ENCODE data around the gene RSPO4. TPM values are rescaled to one million over a fixed set of nuclear protein-coding genes. Genes with fewer than 3 reads are reported as not detected.

Gene RSPO4
- total and polyA plus RNA-seq, 2 experiments from 2014 or later = 2.8 to 4.5 TPM

DNA sequence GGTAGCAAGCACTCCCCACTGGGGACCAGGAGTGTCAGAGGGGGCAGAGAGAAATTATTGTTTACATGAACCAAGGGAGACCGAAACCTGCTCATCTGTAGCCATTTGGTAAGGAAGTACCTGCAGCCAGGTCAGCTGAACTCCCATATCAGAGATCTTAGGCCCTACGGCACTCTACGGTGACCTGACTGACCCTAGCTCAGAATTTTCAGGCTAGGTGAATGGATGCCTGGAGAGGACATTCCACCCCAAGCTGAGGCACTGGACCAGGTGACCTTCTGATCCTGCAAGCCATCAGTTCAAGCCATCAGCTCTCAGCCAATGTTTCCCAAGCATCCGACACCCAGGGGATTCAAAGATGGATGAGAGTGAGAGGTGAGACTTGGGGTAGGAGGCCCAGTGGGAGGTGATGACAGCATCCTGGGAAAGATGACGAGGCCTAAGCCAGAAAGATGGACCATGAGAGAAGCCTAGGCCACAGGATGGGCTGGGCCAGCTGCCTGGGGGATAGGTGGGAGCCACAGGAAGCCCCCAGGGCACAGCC, 88.7 kb downstream of the RSPO4 start:
- Mint-ChIP-seq H3K27me3 (ENCODE audit: insufficient read depth, low read depth, poor library complexity) (peaks cover 6% of the 10 kb centered on the region), H3K27ac (no peak overlapping the region), H3K9me3 (no peaks in the 10 kb centered on the region; the same call in 2 of the 3 replicates), H3K4me1 (peaks cover 31% of the 10 kb centered on the region), H3K4me3 (no peak overlapping the region; the same call in 2 of the 3 replicates), H3K36me3 (ENCODE audit: low read depth) (no peaks in the 10 kb centered on the region)
- Histone ChIP-seq H3K36me3 (ENCODE audit: insufficient read depth) (no peaks in the 10 kb centered on the region), H3K27ac (ENCODE audit: low read depth) (no peak overlapping the region), H3K4me1 (ENCODE audit: insufficient read depth) (no peaks in the 10 kb centered on the region), H3K27me3 (ENCODE audit: insufficient read depth) (no peaks in the 10 kb centered on the region), H2AFZ (no peak overlapping the region), H3F3A (replicated peaks; ENCODE audit: low read depth) (no peaks in the 10 kb centered on the region), H4K20me1 (replicated peaks; ENCODE audit: insufficient read depth) (no peaks in the 10 kb centered on the region), H3K79me2 (replicated peaks; ENCODE audit: insufficient read depth) (no peaks in the 10 kb centered on the region), H3K4me2 (no peak overlapping the region), H3K9me2 (ENCODE audit: insufficient read depth) (no peaks in the 10 kb centered on the region), H3K4me3 (no peak overlapping the region)
- no peak for TF ChIP-seq EZH2phosphoT487 (IDR thresholded peaks at IDR 0.05; ENCODE audit: unreplicated experiment)
- no peak for DNase-seq (ENCODE audit: low spot score)
- no peak for ATAC-seq

DNA sequence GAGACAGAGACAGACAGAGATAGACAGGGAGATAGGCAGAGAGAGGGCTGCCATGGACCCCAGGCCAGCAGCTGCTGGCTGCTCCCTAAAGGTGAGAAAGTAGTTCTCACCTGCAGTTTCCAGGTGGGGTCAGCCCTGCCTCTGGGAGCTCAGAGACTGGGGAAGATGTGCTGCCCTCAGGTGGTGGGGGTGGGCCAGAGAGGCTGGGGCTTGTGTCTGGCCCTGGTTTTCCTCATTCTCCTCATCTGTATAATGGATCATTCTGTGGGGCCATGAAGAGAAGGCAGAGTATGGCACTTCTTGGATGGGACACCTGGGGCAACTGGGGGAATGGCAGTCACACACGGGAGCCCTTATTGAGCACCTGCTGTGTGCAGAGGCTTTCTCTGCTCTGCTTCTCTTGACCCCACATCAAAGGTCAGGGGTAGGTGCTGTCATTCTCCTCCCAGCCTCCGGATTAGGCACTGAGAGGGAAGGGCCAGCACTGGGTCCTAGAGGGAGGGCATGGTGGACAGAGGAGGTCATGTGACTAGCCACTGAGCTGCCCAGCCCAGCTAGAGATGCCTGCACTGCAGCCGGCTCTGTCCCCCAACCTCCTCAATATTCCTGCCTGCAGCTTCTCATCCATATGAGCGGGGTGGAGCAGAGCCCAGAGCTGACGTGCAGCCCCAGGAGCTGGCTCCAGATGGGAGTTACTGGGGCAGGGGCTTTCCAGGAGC, 90.1 kb downstream of the RSPO4 start:
- Mint-ChIP-seq H3K4me3 (no peak overlapping the region), H3K27ac (no peak overlapping the region), H3K4me1 (peaks cover 29% of the 10 kb centered on the region), H3K27me3 (ENCODE audit: insufficient read depth, low read depth, poor library complexity) (peaks cover 6% of the 10 kb centered on the region), H3K9me3 (no peaks in the 10 kb centered on the region; the same call in 2 of the 3 replicates), H3K36me3 (ENCODE audit: low read depth) (no peaks in the 10 kb centered on the region)
- Histone ChIP-seq H3K27ac (ENCODE audit: low read depth) (no peak overlapping the region), H3F3A (replicated peaks; ENCODE audit: low read depth) (no peaks in the 10 kb centered on the region), H3K4me3 (no peak overlapping the region), H3K36me3 (ENCODE audit: insufficient read depth) (no peaks in the 10 kb centered on the region), H2AFZ (peak overlapping the region; percentile 56; the same call in 1 of the 2 replicates), H3K4me1 (ENCODE audit: insufficient read depth) (no peaks in the 10 kb centered on the region), H3K4me2 (no peak overlapping the region), H4K20me1 (replicated peaks; ENCODE audit: insufficient read depth) (no peaks in the 10 kb centered on the region), H3K9me2 (ENCODE audit: insufficient read depth) (no peaks in the 10 kb centered on the region), H3K79me2 (replicated peaks; ENCODE audit: insufficient read depth) (no peaks in the 10 kb centered on the region), H3K27me3 (ENCODE audit: insufficient read depth) (no peaks in the 10 kb centered on the region)
- DNase-seq (ENCODE audit: low spot score) (peak; percentile 57), ATAC-seq (peak; percentile 71)
- TF ChIP-seq, protein P1, sequence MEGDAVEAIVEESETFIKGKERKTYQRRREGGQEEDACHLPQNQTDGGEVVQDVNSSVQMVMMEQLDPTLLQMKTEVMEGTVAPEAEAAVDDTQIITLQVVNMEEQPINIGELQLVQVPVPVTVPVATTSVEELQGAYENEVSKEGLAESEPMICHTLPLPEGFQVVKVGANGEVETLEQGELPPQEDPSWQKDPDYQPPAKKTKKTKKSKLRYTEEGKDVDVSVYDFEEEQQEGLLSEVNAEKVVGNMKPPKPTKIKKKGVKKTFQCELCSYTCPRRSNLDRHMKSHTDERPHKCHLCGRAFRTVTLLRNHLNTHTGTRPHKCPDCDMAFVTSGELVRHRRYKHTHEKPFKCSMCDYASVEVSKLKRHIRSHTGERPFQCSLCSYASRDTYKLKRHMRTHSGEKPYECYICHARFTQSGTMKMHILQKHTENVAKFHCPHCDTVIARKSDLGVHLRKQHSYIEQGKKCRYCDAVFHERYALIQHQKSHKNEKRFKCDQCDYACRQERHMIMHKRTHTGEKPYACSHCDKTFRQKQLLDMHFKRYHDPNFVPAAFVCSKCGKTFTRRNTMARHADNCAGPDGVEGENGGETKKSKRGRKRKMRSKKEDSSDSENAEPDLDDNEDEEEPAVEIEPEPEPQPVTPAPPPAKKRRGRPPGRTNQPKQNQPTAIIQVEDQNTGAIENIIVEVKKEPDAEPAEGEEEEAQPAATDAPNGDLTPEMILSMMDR (conservative IDR thresholded peaks at IDR 0.05; ENCODE audit: low read depth in 2 of 2) = peak; percentile 46 to 73; a peak in 3 of 4 replicates
- TF ChIP-seq NANOG (IDR thresholded peaks at IDR 0.05; ENCODE audit: borderline replicate concordance) (no peak), STAT1 (IDR thresholded peaks at IDR 0.05; ENCODE audit: unreplicated experiment) (no peak), EZH2 (IDR thresholded peaks at IDR 0.05; ENCODE audit: low read depth, unreplicated experiment) (no peak)

Measured in GM23338 (cell line).